HFFc6 (cell line): ENCODE data around the gene BPIFA1. TPM values are rescaled to one million over a fixed set of nuclear protein-coding genes. Genes with fewer than 3 reads are reported as not detected.

ENCODE experiments used
- DNase-seq: peaks from one replicate; pipeline ENCODE4 v3.0.0-alpha.2; 2018
- H3K27ac Mint-ChIP-seq: 2 replicates; pipeline ENCODE4 v1.8.0; 2020; ENCODE audit warnings: mild to moderate bottlenecking, mixed read lengths
- H3K27me3 Mint-ChIP-seq: 2 replicates; pipeline ENCODE4 v1.8.0; 2021; ENCODE audit warnings: mild to moderate bottlenecking, moderate library complexity, mixed read lengths; ENCODE audit not compliant: insufficient read depth
- H3K36me3 Mint-ChIP-seq: 2 replicates; pipeline ENCODE4 v1.8.0; 2021; ENCODE audit warnings: low read depth, mixed read lengths
- H3K4me1 Mint-ChIP-seq: 2 replicates; pipeline ENCODE4 v1.8.0; 2020; ENCODE audit warnings: low read depth, mixed read lengths
- H3K4me3 Mint-ChIP-seq: 2 replicates; pipeline ENCODE4 v1.8.0; 2020; ENCODE audit warnings: mild to moderate bottlenecking, moderate library complexity, mixed read lengths
- H3K9me3 Mint-ChIP-seq: 2 replicates; pipeline ENCODE4 v1.8.0; 2020; ENCODE audit warnings: mild to moderate bottlenecking, mixed read lengths
- CTCF ChIP-seq: fragments of 200-600 bp; sonication (generic); IDR thresholded peaks from 2 replicates; pipeline ENCODE4 v1.5.0; 2021; ENCODE audit warnings: antibody characterized with exemption, mild to moderate bottlenecking
- total RNA-seq, 6 experiments: library from RNA; stranded (reverse); fragmentation: NEBNext Ultra II Directional; extraction: Animal tissue kit (Norgen Biotek cat#: 25700); gene quantifications; 2 replicates in 1 of 6; 3 replicates in 5 of 6; pipeline ENCODE4 v1.2.3, GENCODE V29; 2021

Gene BPIFA1
- total RNA-seq, 6 experiments from 2014 or later: not detected

DNA sequence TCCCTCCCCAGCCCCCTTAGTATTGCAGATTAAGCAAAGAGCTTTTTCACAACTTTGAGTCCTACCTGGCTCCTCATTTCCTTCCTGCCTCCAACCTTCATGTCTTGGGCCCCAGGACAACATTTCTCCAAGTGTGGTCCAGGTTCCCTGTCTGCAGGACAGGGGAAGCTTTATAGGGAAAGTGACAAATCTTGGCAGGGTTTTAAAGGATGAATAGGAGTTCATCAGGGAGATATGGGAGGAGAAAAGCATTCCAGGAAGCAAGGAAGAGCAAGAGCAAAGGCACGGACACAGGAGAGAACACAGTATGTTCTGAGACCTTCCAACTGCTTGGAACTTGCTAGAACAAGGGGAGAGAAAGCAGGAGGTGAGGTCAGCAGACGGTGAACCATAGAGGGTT, 49.1 kb downstream of the BPIFA1 start:
- Mint-ChIP-seq H3K4me1 (no peaks in the 10 kb centered on the region), H3K27me3 (peaks cover 58% of the 10 kb centered on the region), H3K4me3 (no peak overlapping the region), H3K36me3 (no peaks in the 10 kb centered on the region), H3K27ac (no peak overlapping the region), H3K9me3 (no peaks in the 10 kb centered on the region)
- DNase-seq: no peak
- TF ChIP-seq CTCF: no peak

- Mint-ChIP-seq H3K4me1 (no peaks in the 10 kb centered on the region), H3K4me3 (no peak overlapping the region), H3K27ac (no peak overlapping the region), H3K27me3 (peaks cover 56% of the 10 kb centered on the region), H3K36me3 (no peaks in the 10 kb centered on the region), H3K9me3 (no peaks in the 10 kb centered on the region)
- no peak for TF ChIP-seq CTCF
- DNase-seq: no peak
Measured at GRCh38 chr20:33285861-33286495, 50.2 kb downstream of the BPIFA1 start.

DNA sequence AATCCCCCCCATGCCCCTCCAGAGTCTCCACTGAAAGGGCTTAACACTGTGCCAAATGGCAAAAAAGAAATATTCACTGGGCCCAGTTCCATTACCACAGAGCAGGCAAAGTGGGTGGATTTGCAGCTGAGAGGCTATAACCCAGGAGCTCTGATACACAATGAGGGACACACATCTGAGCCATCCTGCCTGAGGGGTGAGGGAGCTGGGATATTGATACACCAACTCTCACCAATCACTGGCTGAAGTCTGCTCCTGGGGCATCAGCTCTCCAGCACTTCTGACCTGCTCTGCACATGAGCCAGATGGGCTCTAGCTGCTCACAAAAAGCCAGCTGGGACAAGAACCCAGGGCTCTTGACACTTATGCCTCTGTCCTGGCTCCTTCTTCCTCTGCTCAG, 52.1 kb downstream of the BPIFA1 start:
- Mint-ChIP-seq H3K9me3 (no peaks in the 10 kb centered on the region), H3K27ac (no peak overlapping the region), H3K36me3 (no peaks in the 10 kb centered on the region), H3K27me3 (peaks cover 49% of the 10 kb centered on the region), H3K4me1 (no peaks in the 10 kb centered on the region), H3K4me3 (no peak overlapping the region)
- TF ChIP-seq CTCF: no peak
- DNase-seq: no peak

DNA sequence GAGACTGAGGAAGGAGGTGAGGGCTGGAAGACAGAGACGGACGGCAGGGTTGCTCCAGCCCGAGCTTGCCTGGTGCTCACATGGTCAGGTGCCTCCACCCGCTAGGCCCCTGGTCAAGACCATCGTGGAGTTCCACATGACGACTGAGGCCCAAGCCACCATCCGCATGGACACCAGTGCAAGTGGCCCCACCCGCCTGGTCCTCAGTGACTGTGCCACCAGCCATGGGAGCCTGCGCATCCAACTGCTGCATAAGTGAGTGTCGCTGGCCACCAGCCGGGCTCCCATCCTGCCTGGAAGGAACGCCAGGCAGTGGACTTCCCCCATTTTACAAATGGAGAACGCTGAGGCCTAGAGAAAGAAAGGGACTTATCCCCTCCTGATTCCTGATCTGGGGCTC, 55.1 kb downstream of the BPIFA1 start:
- no peaks in the 10 kb centered on the region for H3K4me1 Mint-ChIP-seq
- H3K36me3 Mint-ChIP-seq: no peaks in the 10 kb centered on the region
- H3K4me3 Mint-ChIP-seq: no peak overlapping the region
- DNase-seq: no peak
- no peak for TF ChIP-seq CTCF
- H3K9me3 Mint-ChIP-seq: no peaks in the 10 kb centered on the region
- H3K27ac Mint-ChIP-seq: no peak overlapping the region
- peaks cover 39% of the 10 kb centered on the region for H3K27me3 Mint-ChIP-seq

- Mint-ChIP-seq H3K27ac (no peak overlapping the region), H3K4me1 (no peaks in the 10 kb centered on the region), H3K9me3 (no peaks in the 10 kb centered on the region), H3K36me3 (no peaks in the 10 kb centered on the region), H3K27me3 (peaks cover 39% of the 10 kb centered on the region), H3K4me3 (no peak overlapping the region)
- no peak for TF ChIP-seq CTCF
- no peak for DNase-seq
Measured at GRCh38 chr20:33291416-33291815, 55.6 kb downstream of the BPIFA1 start.
